CD14-positive monocyte (primary cell): ENCODE results near the gene AQP6. TPM values are rescaled to one million over a fixed set of nuclear protein-coding genes. Genes with fewer than 3 reads are reported as not detected.

Experiments
- DNase-seq, 3 donors: peaks; one replicate each; pipeline ENCODE4 v3.0.0-alpha.2; 2011 to 2022
- H2AFZ ChIP-seq: 2 replicates; pipeline ENCODE4 v1.6.0; 2012; ENCODE audit warnings: mild to moderate bottlenecking, low read depth, low read length, inconsistent platforms; ENCODE audit not compliant: insufficient read depth, poor library complexity, severe bottlenecking
- H3K27ac ChIP-seq, 2 donors: 1 replicate in 1 of 2; 2 replicates in 1 of 2; pipeline ENCODE4 v1.5.1; 2012 to 2013; ENCODE audit warnings: low read length in 2 of 2, control low read depth in 1 of 2, inconsistent platforms in 1 of 2, low read depth in 1 of 2, mild to moderate bottlenecking in 1 of 2
- H3K27me3 ChIP-seq, 2 donors: one replicate each; pipeline versions ENCODE4 v1.6.0 to v1.6.1; 2011 to 2013; ENCODE audit warnings: low read length in 2 of 2; ENCODE audit not compliant: control insufficient read depth in 2 of 2, insufficient read depth in 2 of 2
- H3K36me3 ChIP-seq, 2 donors: replicated peaks in 1 of 2; 1 replicate in 1 of 2; 2 replicates in 1 of 2; pipeline versions ENCODE4 v1.5.1 to v1.6.1; 2012 to 2013; ENCODE audit warnings: low read length in 2 of 2, control low read depth in 1 of 2, inconsistent platforms in 1 of 2, mild to moderate bottlenecking in 1 of 2; ENCODE audit not compliant: insufficient read depth in 2 of 2, control insufficient read depth in 1 of 2
- H3K4me1 ChIP-seq, 2 donors: 1 replicate in 1 of 2; 2 replicates in 1 of 2; pipeline versions ENCODE4 v1.5.1 to v1.6.1; 2012 to 2013; ENCODE audit warnings: low read length in 2 of 2, control low read depth in 1 of 2, inconsistent platforms in 1 of 2, mild to moderate bottlenecking in 1 of 2, moderate library complexity in 1 of 2; ENCODE audit not compliant: insufficient read depth in 2 of 2, control insufficient read depth in 1 of 2
- H3K4me2 ChIP-seq: replicated peaks from 2 replicates; pipeline ENCODE3; 2012; ENCODE audit warnings: low read length, moderate library complexity, mild to moderate bottlenecking; ENCODE audit not compliant: poor library complexity, severe bottlenecking; ENCODE audit errors: extremely low read depth
- H3K4me3 ChIP-seq, 3 experiments: fragments of 200-600 bp in 1 of 3; sonication (generic) in 1 of 3; replicated peaks in 1 of 3; 1 replicate in 2 of 3; 2 replicates in 1 of 3; pipeline ENCODE4 v1.5.1; 2011 to 2013; ENCODE audit warnings: low read length in 3 of 3, mild to moderate bottlenecking in 3 of 3, control low read depth in 2 of 3, low read depth in 2 of 3, inconsistent platforms in 1 of 3, moderate library complexity in 1 of 3
- H3K79me2 ChIP-seq: 2 replicates; pipeline ENCODE4 v1.6.0; 2012; ENCODE audit warnings: mild to moderate bottlenecking, control low read depth, inconsistent platforms, low read length, moderate library complexity; ENCODE audit not compliant: insufficient read depth
- H3K9ac ChIP-seq: 2 replicates; pipeline ENCODE4 v1.6.0; 2017; ENCODE audit warnings: low read length, mild to moderate bottlenecking; ENCODE audit not compliant: insufficient read depth, poor library complexity, severe bottlenecking
- H3K9me3 ChIP-seq, 2 donors: replicated peaks in 1 of 2; 1 replicate in 1 of 2; 2 replicates in 1 of 2; pipeline versions ENCODE4 v1.5.1 to v1.6.1; 2012 to 2013; ENCODE audit warnings: low read length in 2 of 2, control low read depth in 1 of 2; ENCODE audit not compliant: control insufficient read depth in 1 of 2, insufficient read depth in 1 of 2
- H4K20me1 ChIP-seq: 2 replicates; pipeline ENCODE4 v1.6.0; 2012; ENCODE audit warnings: mild to moderate bottlenecking, low read length, control low read depth, moderate library complexity; ENCODE audit not compliant: insufficient read depth
- H3K27ac Mint-ChIP-seq, 7 donors: one replicate each; pipeline ENCODE4 v1.8.0; 2020; ENCODE audit warnings: mild to moderate bottlenecking in 7 of 7, mixed read lengths in 7 of 7, moderate library complexity in 6 of 7, inconsistent platforms in 2 of 7
- H3K27me3 Mint-ChIP-seq, 3 donors: one replicate each; pipeline ENCODE4 v1.8.0; 2021 to 2022; ENCODE audit warnings: low read depth in 3 of 3, mild to moderate bottlenecking in 3 of 3, mixed read lengths in 3 of 3, moderate library complexity in 3 of 3, inconsistent platforms in 1 of 3
- H3K36me3 Mint-ChIP-seq, 2 donors: one replicate each; pipeline ENCODE4 v1.8.0; 2020; ENCODE audit warnings: mixed read lengths in 2 of 2, inconsistent platforms in 1 of 2, mild to moderate bottlenecking in 1 of 2
- H3K4me1 Mint-ChIP-seq: one replicate; pipeline ENCODE4 v1.8.0; 2020; ENCODE audit warnings: mild to moderate bottlenecking, mixed read lengths
- H3K4me3 Mint-ChIP-seq, 2 donors: one replicate each; pipeline ENCODE4 v1.8.0; 2020; ENCODE audit warnings: mild to moderate bottlenecking in 2 of 2, mixed read lengths in 2 of 2, moderate library complexity in 1 of 2
- H3K9me3 Mint-ChIP-seq, 7 donors: one replicate each; pipeline ENCODE4 v1.8.0; 2020 to 2022; ENCODE audit warnings: mixed read lengths in 7 of 7, mild to moderate bottlenecking in 6 of 7, moderate library complexity in 6 of 7, inconsistent platforms in 2 of 7
- CTCF ChIP-seq: fragments of 200-600 bp; IDR thresholded peaks from one replicate; pipeline ENCODE4 v1.8.0; 2022; ENCODE audit warnings: antibody characterized with exemption, mild to moderate bottlenecking
- WGBS: methylation state at CpG from one replicate; pipeline ENCODE4 v1.1.5; 2013; ENCODE audit warnings: missing lambda C conversion rate; ENCODE audit not compliant: insufficient coverage; 5-methylcytosine and 5-hydroxymethylcytosine counted together
- intact Hi-C, 2 donors: fragments of 100-400 bp; cut with micrococcal nuclease; formaldehyde crosslinking; loops; one replicate each; pipeline versions ENCODE4 v1.15.0 to v1.15.1; 2023
- polyA plus RNA-seq, 3 donors: library from polyadenylated mRNA; depleted of rRNA in 1 of 3; unstranded in 2 of 3; stranded (reverse) in 1 of 3; fragments of 300-500 nt in 2 of 3; fragments of >200 nt in 1 of 3; fragmentation: Illumina TruSeq in 2 of 3; gene quantifications; 1 replicate in 2 of 3; 2 replicates in 1 of 3; pipeline ENCODE4 v1.2.3, GENCODE V29; 2012 to 2021

The AQP6 gene
- polyA plus RNA-seq, 3 donors = 0.04 TPM; not detected in 2

- Mint-ChIP-seq H3K4me3 (peak overlapping the region in 1 of 2 donors; percentile 83), H3K9me3 (peaks cover 0 to 20% (median 5%) of the 10 kb centered on the region in 7 donors), H3K27ac (peak overlapping the region in 1 of 7 donors; percentile 46), H3K36me3 (peaks cover 0 to 11% of the 10 kb centered on the region in 2 donors), H3K27me3 (peaks cover 91 to 100% (median 98%) of the 10 kb centered on the region in 3 donors), H3K4me1 (peaks cover 32% of the 10 kb centered on the region)
- H3K9ac ChIP-seq = no peak overlapping the region
- peaks cover 0 to 65% of the 10 kb centered on the region in 2 donors for H3K9me3 ChIP-seq
- H3K27ac ChIP-seq = no peak overlapping the region
- peaks cover 67 to 99% of the 10 kb centered on the region in 2 donors for H3K27me3 ChIP-seq
- no peak for DNase-seq
- intact Hi-C loops = no loop called here
- no peaks in the 10 kb centered on the region for H4K20me1 ChIP-seq
- no peak overlapping the region for H2AFZ ChIP-seq
- H3K79me2 ChIP-seq = no peaks in the 10 kb centered on the region
- no peaks in the 10 kb centered on the region for H3K36me3 ChIP-seq
- no peak for TF ChIP-seq CTCF
- peak overlapping the region in 1 of 3 experiments; percentile 30 for H3K4me3 ChIP-seq
- peak overlapping the region; percentile 16 for H3K4me2 ChIP-seq
- H3K4me1 ChIP-seq = peaks cover 29 to 37% of the 10 kb centered on the region in 2 donors
- 0% methylated on average over 6 of the region's 13 CpGs for WGBS
Observed at GRCh38 chr12:49955899-49956662, 16.7 kb upstream of the AQP6 start.

GRCh38 chr12:49956663-49957569 lies 15.8 kb upstream of the AQP6 start:
- H3K79me2 ChIP-seq = no peaks in the 10 kb centered on the region
- H3K9me3 ChIP-seq = peaks cover 0 to 66% of the 10 kb centered on the region in 2 donors
- no peak overlapping the region for H2AFZ ChIP-seq
- H3K36me3 ChIP-seq = no peaks in the 10 kb centered on the region
- no peak overlapping the region for H3K27ac ChIP-seq
- Mint-ChIP-seq H3K9me3 (peaks cover 0 to 21% (median 6%) of the 10 kb centered on the region in 7 donors), H3K27ac (peak overlapping the region in 1 of 7 donors; percentile 46), H3K4me1 (peaks cover 28% of the 10 kb centered on the region), H3K27me3 (peaks cover 86 to 96% (median 94%) of the 10 kb centered on the region in 3 donors), H3K36me3 (peaks cover 0 to 11% of the 10 kb centered on the region in 2 donors), H3K4me3 (peak overlapping the region in 1 of 2 donors; percentile 83)
- peaks cover 27 to 36% of the 10 kb centered on the region in 2 donors for H3K4me1 ChIP-seq
- intact Hi-C loops = no loop called here
- no peak for DNase-seq
- 60% methylated on average over 3 of the region's 6 CpGs for WGBS
- peaks cover 67 to 94% of the 10 kb centered on the region in 2 donors for H3K27me3 ChIP-seq
- no peaks in the 10 kb centered on the region for H4K20me1 ChIP-seq
- H3K4me3 ChIP-seq = peak overlapping the region in 1 of 3 experiments; percentile 30
- no peak overlapping the region for H3K4me2 ChIP-seq
- H3K9ac ChIP-seq = no peak overlapping the region
- TF ChIP-seq CTCF = no peak
